HG03103 (cell line): Measurements from ENCODE around the gene CHST15.

ENCODE experiments used
- ATAC-seq: cut with Tn5 transposase; IDR thresholded peaks from one replicate; pipeline ENCODE4 v1.9.1; 2021; ENCODE audit warnings: low read depth; ENCODE audit not compliant: unreplicated experiment

CHST15 gene

GRCh38 chr10:123988694-123989093 is 104.7 kb downstream of the CHST15 start:
- no peak for ATAC-seq

GRCh38 chr10:123986736-123987135 is 106.7 kb downstream of the CHST15 start:
- ATAC-seq, result no peak

GRCh38 chr10:123974406-123974805 is 119.0 kb downstream of the CHST15 start:
- ATAC-seq, result no peak

GRCh38 chr10:123972481-123973401 is 120.7 kb downstream of the CHST15 start:
- ATAC-seq, result no peak

GRCh38 chr10:123970927-123971286 is 122.5 kb downstream of the CHST15 start:
- ATAC-seq, result no peak

GRCh38 chr10:123970207-123970926 is 123.0 kb downstream of the CHST15 start:
- no peak for ATAC-seq

- no peak for ATAC-seq
These were observed 125.7 kb downstream of the CHST15 start for GRCh38 chr10:123967626-123968243.

- no peak for ATAC-seq
These were observed 126.5 kb downstream of the CHST15 start for GRCh38 chr10:123966896-123967231.

- ATAC-seq, result no peak
These were observed 127.2 kb downstream of the CHST15 start for GRCh38 chr10:123965973-123966895.

- no peak for ATAC-seq
These were observed 128.4 kb downstream of the CHST15 start for GRCh38 chr10:123964953-123965352.

GRCh38 chr10:123962756-123963530 is 130.5 kb downstream of the CHST15 start:
- ATAC-seq, result no peak

- ATAC-seq, result no peak
These were observed 135.2 kb downstream of the CHST15 start for GRCh38 chr10:123958241-123958640.
